Dedifferentiated amniotic fluid mesenchymal stem cell (primary cell): ENCODE results near the gene ABLIM3.

Experiments used
- DNase-seq: peaks from one replicate; pipeline ENCODE4 v3.0.0-alpha.2; 2016; ENCODE audit errors: extremely low spot score

ABLIM3 gene

GRCh38 chr5:149141224-149141956 lies at the start of gene ABLIM3:
Gene ABLIM3, plus strand, starts transcription at chr5:149141493. Its CDS starts 603 bp downstream, at chr5:149142096.
- DNase-seq = peak; percentile 41

DNA sequence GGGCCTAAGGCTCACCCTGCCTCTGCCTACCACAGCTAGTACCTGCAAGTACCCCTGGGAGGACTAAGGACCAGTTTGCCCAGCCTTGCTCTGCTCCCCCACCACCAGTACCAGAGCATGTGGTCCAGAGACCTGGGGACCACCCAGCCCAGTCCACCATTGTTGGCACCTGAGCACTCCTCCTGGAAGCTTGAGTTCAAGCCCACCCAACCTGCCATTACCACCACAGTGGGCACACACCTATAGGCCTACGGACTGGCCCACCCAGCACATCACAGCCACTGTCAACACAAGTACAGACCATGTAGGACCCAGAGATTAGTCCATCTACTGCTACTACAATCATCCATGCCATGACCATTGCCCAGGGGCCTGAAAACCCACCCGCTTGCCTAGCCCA lies 47.7 kb upstream of the ABLIM3 start:
- no peak for DNase-seq

GRCh38 chr5:149094996-149095395 lies 46.3 kb upstream of the ABLIM3 start:
- DNase-seq = no peak

DNA sequence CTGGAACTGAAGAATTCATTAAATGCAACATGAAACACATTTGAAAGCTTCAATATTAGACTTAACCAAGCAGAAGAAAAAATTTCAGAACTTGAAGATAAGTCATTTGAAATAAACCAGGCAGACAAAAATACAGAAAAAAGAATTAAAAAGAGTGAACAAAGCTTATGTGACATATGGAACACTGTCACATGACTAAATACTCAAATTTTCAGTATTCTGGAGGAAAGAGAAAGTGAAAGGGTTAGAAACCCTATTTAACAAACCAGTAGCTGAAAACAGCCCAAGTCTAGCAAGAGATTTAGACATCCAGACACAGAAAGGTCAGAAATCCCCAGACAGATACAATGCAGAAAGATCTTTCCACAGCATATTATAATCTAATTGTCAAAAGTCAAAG lies 41.4 kb upstream of the ABLIM3 start:
- no peak for DNase-seq

GRCh38 chr5:149100331-149100730 lies 41.0 kb upstream of the ABLIM3 start:
- no peak for DNase-seq

- DNase-seq = no peak
These were observed 32.5 kb upstream of the ABLIM3 start for GRCh38 chr5:149108651-149109280.

- no peak for DNase-seq
These were observed 30.9 kb upstream of the ABLIM3 start for GRCh38 chr5:149110406-149110805.

GRCh38 chr5:149113669-149114068 lies 27.6 kb upstream of the ABLIM3 start:
- DNase-seq = no peak

GRCh38 chr5:149114403-149115312 lies 26.6 kb upstream of the ABLIM3 start:
- peak; percentile 83 for DNase-seq

DNA sequence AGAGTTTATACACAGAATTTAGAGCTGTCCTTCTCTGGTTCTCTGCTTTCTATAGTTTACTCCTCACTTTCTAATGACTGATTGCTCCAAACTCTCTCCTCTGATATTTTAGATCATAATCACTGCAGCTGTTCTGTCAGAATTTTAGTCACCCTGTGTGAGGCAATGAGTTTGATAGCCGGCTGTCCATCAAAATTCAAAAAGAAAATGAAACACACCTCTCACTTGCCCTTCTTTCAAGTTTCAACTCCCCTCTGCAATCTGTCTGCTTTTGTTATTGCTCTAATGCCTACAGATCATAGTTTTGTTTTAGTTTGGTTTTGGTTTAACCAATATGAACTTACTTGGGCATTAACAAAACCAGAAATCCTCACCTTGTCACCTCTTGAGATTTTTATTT lies 23.3 kb upstream of the ABLIM3 start:
- DNase-seq = no peak

- no peak for DNase-seq
These were observed 22.8 kb upstream of the ABLIM3 start for GRCh38 chr5:149118463-149118862.

DNA sequence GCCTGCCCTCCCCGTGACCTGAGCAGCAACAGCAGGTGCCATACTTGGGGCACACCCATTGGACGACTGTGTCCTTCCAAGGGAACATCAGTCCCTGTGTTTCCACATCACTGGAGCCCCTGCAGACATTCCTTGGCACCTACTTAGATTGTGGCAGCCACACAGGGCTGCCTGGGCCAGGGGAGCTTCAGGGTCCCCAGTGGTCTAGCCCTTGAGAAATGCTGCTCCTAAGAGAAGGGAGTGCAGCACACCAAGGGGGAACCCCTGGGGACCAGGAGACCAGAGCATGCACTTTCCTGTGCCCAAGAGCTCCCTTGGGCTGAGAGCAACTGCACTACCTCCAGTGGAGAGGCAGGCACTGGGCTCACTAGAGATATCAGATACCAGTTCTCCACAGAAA lies 20.1 kb upstream of the ABLIM3 start:
- DNase-seq = no peak

- DNase-seq = no peak
These were observed 18.1 kb upstream of the ABLIM3 start for GRCh38 chr5:149123211-149123610.

- DNase-seq = no peak
These were observed 15.9 kb upstream of the ABLIM3 start for GRCh38 chr5:149125386-149125891.

DNA sequence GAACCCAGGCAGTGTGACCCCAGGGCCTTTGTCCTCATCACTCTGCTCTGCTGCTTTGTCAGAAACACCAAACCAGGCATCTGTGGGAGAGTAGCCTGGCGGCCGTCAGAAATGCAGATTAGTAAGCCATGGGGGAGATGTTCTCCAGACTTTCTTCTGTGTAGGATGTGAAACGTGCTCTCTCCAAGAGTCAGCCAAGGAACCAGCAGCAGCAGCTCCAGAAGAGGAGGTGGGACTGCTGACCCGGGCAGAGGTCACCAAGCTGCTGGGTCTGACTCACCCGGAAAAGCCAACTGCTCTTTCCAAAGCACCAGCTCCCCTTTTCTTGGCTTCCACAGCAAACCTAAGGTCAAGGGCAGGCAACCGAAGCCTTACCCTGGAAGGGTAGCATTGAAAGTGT lies 14.4 kb upstream of the ABLIM3 start:
- no peak for DNase-seq

GRCh38 chr5:149127394-149127955 lies 13.8 kb upstream of the ABLIM3 start:
- no peak for DNase-seq

GRCh38 chr5:149128023-149128875 lies 13.0 kb upstream of the ABLIM3 start:
- DNase-seq = no peak

- peak; percentile 30 for DNase-seq
These were observed 12.1 kb upstream of the ABLIM3 start for GRCh38 chr5:149129181-149129580.

DNA sequence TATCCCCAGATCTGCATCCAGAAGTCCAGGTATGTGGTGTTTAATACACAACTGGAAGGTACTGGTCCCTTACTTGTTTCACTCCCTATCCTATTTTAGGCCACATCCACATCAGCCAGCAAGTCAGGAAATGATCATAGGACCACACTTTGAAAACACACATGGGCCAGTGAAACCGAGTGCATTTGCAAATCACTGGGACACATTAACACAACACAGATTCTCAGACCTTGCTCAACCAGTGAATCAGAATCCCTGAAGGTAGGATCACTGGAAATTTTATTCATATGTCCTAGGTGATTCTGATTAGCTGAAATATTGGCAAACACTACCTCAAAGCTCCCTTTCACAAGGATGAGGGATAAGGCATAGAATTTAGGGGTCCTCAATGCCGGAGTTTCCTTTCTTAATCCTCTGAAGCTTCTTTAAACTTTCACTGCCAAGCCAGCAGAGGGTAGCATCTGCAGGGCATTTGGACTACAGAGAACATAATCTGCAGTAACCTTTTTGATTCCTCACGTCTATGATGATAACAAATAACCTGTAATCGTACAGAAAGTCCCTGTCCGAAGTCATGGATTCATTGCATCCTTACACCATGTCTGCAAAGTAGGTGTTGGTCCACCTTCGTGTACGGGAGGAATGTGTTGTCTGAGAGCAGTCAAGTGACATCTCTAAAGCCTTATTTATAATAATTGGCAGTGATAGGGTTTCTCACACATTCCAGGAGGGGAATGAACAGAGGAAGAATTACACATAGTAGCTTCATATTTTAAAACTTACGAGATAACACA lies 11.0 kb upstream of the ABLIM3 start:
- DNase-seq = no peak

GRCh38 chr5:149132474-149132873 lies 8.8 kb upstream of the ABLIM3 start:
- no peak for DNase-seq
